Measurements from ENCODE around the gene FLNB. TPM values are rescaled to one million over a fixed set of nuclear protein-coding genes. Genes with fewer than 3 reads are reported as not detected.

Gene FLNB
- polyA plus RNA-seq, 3 donors: 0.47 to 4.0 (median 2.1) TPM

- no peak overlapping the region for H2AFZ ChIP-seq (ENCODE audit: insufficient read depth, low read depth, low read length, poor library complexity, severe bottlenecking)
- no peak overlapping the region for H3K4me2 ChIP-seq (replicated peaks; ENCODE audit: extremely low read depth, low read length, poor library complexity, severe bottlenecking)
- no peak for TF ChIP-seq CTCF (IDR thresholded peaks at IDR 0.05)
- H3K27me3 ChIP-seq (ENCODE audit: control insufficient read depth in 2 of 2, insufficient read depth in 2 of 2, low read length in 2 of 2): no peaks in the 10 kb centered on the region
- Mint-ChIP-seq H3K4me3 (no peak overlapping the region), H3K27me3 (ENCODE audit: low read depth in 3 of 3) (peaks cover 0 to 2% (median 1%) of the 10 kb centered on the region in 3 donors), H3K4me1 (peaks cover 19% of the 10 kb centered on the region), H3K9me3 (peaks cover 0 to 10% (median 4%) of the 10 kb centered on the region in 7 donors), H3K36me3 (no peaks in the 10 kb centered on the region), H3K27ac (peak overlapping the region in 1 of 7 donors; percentile 0)
- no peaks in the 10 kb centered on the region for H3K79me2 ChIP-seq (ENCODE audit: insufficient read depth, low read length)
- H4K20me1 ChIP-seq (ENCODE audit: insufficient read depth, low read length): no peaks in the 10 kb centered on the region
- DNase-seq: no peak
- no peak overlapping the region for H3K9ac ChIP-seq (ENCODE audit: insufficient read depth, low read length, poor library complexity, severe bottlenecking)
- no peaks in the 10 kb centered on the region for H3K9me3 ChIP-seq (replicated peaks in 1 of 2; ENCODE audit: control insufficient read depth in 1 of 2, insufficient read depth in 1 of 2, low read length in 2 of 2)
- H3K36me3 ChIP-seq (replicated peaks in 1 of 2; ENCODE audit: control insufficient read depth in 1 of 2, insufficient read depth in 2 of 2, low read length in 2 of 2): no peaks in the 10 kb centered on the region
- no CpG with 5 or more reads among the region's 8 CpGs for WGBS (ENCODE audit: insufficient coverage)
- no peak overlapping the region for H3K4me3 ChIP-seq (replicated peaks in 1 of 3; ENCODE audit: low read depth in 2 of 3, low read length in 3 of 3)
- H3K4me1 ChIP-seq (ENCODE audit: control insufficient read depth in 1 of 2, insufficient read depth in 2 of 2, low read length in 2 of 2): peaks cover 21 to 22% of the 10 kb centered on the region in 2 donors
- no peak overlapping the region for H3K27ac ChIP-seq (ENCODE audit: low read depth in 1 of 2, low read length in 2 of 2)
- intact Hi-C loops (cut with micrococcal nuclease): no loop called here
Observed at GRCh38 chr3:58198362-58198761, 190.1 kb downstream of the FLNB start.

GRCh38 chr3:58198804-58199203, 190.6 kb downstream of the FLNB start:
- no peak overlapping the region for H3K27ac Mint-ChIP-seq
- Histone ChIP-seq H3K9me3 (replicated peaks in 1 of 2; ENCODE audit: control insufficient read depth in 1 of 2, insufficient read depth in 1 of 2, low read length in 2 of 2) (no peaks in the 10 kb centered on the region), H3K4me2 (replicated peaks; ENCODE audit: extremely low read depth, low read length, poor library complexity, severe bottlenecking) (no peak overlapping the region), H3K4me3 (replicated peaks in 1 of 3; ENCODE audit: low read depth in 2 of 3, low read length in 3 of 3) (no peak overlapping the region), H2AFZ (ENCODE audit: insufficient read depth, low read depth, low read length, poor library complexity, severe bottlenecking) (no peak overlapping the region), H4K20me1 (ENCODE audit: insufficient read depth, low read length) (no peaks in the 10 kb centered on the region), H3K27me3 (ENCODE audit: control insufficient read depth in 2 of 2, insufficient read depth in 2 of 2, low read length in 2 of 2) (no peaks in the 10 kb centered on the region), H3K79me2 (ENCODE audit: insufficient read depth, low read length) (no peaks in the 10 kb centered on the region), H3K4me1 (ENCODE audit: control insufficient read depth in 1 of 2, insufficient read depth in 2 of 2, low read length in 2 of 2) (peaks cover 21 to 22% of the 10 kb centered on the region in 2 donors), H3K27ac (ENCODE audit: low read depth in 1 of 2, low read length in 2 of 2) (no peak overlapping the region), H3K36me3 (replicated peaks in 1 of 2; ENCODE audit: control insufficient read depth in 1 of 2, insufficient read depth in 2 of 2, low read length in 2 of 2) (no peaks in the 10 kb centered on the region), H3K9ac (ENCODE audit: insufficient read depth, low read length, poor library complexity, severe bottlenecking) (no peak overlapping the region)
- H3K27me3 Mint-ChIP-seq (ENCODE audit: low read depth in 3 of 3): peaks cover 0 to 2% (median 0%) of the 10 kb centered on the region in 3 donors
- H3K4me3 Mint-ChIP-seq: no peak overlapping the region
- no peak for DNase-seq
- TF ChIP-seq CTCF (IDR thresholded peaks at IDR 0.05): no peak
- no peaks in the 10 kb centered on the region for H3K36me3 Mint-ChIP-seq
- peaks cover 0 to 10% (median 4%) of the 10 kb centered on the region in 7 donors for H3K9me3 Mint-ChIP-seq
- peaks cover 19% of the 10 kb centered on the region for H3K4me1 Mint-ChIP-seq
- intact Hi-C loops (cut with micrococcal nuclease): no loop called here
